ENCODE data around the gene SOWAHC.

Gene SOWAHC

DNA sequence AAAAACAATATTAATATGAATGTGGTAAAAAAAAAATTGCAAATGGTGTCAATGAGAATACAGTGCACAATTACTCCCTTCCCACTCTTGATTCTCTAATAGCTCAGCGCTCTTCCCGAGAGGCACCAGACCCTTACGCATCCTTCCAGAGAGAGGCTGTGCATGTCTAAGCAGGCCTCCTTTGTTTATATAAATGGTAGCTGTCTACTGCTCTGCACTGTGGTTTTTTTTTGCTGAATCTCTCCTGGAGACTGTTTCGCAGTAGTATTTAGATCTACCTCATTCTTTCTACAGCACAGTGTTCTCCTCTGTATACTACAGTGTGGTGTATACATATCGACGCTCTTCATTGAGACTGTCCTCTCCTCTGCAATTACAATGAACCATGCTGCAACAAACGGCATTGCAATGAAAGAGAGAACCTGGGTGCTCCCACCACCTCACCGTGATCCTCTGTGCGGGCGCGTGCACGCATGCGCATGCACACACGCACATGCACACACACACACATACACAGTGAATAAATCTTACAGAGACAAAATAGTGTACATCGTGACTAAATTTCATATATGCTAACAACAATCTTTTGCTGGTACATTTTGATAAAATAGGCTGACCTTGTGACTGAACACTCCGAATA, 19.8 kb upstream of the SOWAHC start:
- Histone ChIP-seq H3K27me3 (ENCODE audit: low read length) (no peaks in the 10 kb centered on the region), H3K9me2 (replicated peaks; ENCODE audit: insufficient read depth, low read length) (no peaks in the 10 kb centered on the region), H3K9ac (ENCODE audit: low read length) (no peak overlapping the region), H3K27ac (ENCODE audit: low read depth, low read length) (no peak overlapping the region), H3K79me2 (ENCODE audit: insufficient read depth, low read length) (no peaks in the 10 kb centered on the region), H3K36me3 (ENCODE audit: low read length) (no peaks in the 10 kb centered on the region), H4K20me1 (ENCODE audit: low read depth, low read length) (no peaks in the 10 kb centered on the region), H3F3A (ENCODE audit: insufficient read depth) (no peaks in the 10 kb centered on the region), H2AFZ (ENCODE audit: low read depth, low read length, severe bottlenecking) (no peak overlapping the region), H3K9me3 (ENCODE audit: insufficient read depth, low read length) (no peaks in the 10 kb centered on the region), H3K4me2 (ENCODE audit: low read depth, low read length, poor library complexity, severe bottlenecking) (no peak overlapping the region), H3K4me3 (ENCODE audit: insufficient read depth, low read length, poor library complexity, severe bottlenecking) (no peak overlapping the region)
- TF ChIP-seq, protein P1, sequence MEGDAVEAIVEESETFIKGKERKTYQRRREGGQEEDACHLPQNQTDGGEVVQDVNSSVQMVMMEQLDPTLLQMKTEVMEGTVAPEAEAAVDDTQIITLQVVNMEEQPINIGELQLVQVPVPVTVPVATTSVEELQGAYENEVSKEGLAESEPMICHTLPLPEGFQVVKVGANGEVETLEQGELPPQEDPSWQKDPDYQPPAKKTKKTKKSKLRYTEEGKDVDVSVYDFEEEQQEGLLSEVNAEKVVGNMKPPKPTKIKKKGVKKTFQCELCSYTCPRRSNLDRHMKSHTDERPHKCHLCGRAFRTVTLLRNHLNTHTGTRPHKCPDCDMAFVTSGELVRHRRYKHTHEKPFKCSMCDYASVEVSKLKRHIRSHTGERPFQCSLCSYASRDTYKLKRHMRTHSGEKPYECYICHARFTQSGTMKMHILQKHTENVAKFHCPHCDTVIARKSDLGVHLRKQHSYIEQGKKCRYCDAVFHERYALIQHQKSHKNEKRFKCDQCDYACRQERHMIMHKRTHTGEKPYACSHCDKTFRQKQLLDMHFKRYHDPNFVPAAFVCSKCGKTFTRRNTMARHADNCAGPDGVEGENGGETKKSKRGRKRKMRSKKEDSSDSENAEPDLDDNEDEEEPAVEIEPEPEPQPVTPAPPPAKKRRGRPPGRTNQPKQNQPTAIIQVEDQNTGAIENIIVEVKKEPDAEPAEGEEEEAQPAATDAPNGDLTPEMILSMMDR (IDR thresholded peaks at IDR 0.05; ENCODE audit: insufficient read depth, low read length, poor library complexity, severe bottlenecking), result no peak
- no peak for TF ChIP-seq EZH2phosphoT487 (conservative IDR thresholded peaks at IDR 0.05; ENCODE audit: low read length)

DNA sequence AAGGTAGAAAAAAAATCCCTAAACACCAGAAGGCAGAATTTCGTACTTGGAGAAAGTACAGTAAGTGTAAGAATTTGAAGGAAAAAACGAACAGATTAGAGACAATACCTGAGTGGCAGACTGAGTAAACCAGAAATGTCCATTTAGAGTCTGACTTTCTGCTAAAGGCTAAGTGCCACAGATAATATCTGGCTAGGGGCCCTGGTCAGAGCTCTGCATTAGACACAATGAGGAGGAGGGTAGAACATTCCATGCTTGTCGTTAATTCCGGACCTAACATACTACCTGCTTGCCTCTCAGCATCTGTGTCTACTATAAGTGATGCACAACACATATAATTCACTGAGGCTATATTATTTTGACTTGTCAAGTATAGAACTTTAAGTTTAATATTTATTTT, 18.5 kb upstream of the SOWAHC start:
- no peaks in the 10 kb centered on the region for H3K79me2 ChIP-seq (ENCODE audit: insufficient read depth, low read length)
- H3K9ac ChIP-seq (ENCODE audit: low read length), result no peak overlapping the region
- no peaks in the 10 kb centered on the region for H3K27me3 ChIP-seq (ENCODE audit: low read length)
- no peaks in the 10 kb centered on the region for H3K9me3 ChIP-seq (ENCODE audit: insufficient read depth, low read length)
- H3K4me2 ChIP-seq (ENCODE audit: low read depth, low read length, poor library complexity, severe bottlenecking), result no peak overlapping the region
- H3K4me3 ChIP-seq (ENCODE audit: insufficient read depth, low read length, poor library complexity, severe bottlenecking), result no peak overlapping the region
- no peak overlapping the region for H2AFZ ChIP-seq (ENCODE audit: low read depth, low read length, severe bottlenecking)
- H3K27ac ChIP-seq (ENCODE audit: low read depth, low read length), result no peak overlapping the region
- no peaks in the 10 kb centered on the region for H3K9me2 ChIP-seq (replicated peaks; ENCODE audit: insufficient read depth, low read length)
- no peaks in the 10 kb centered on the region for H3F3A ChIP-seq (ENCODE audit: insufficient read depth)
- H4K20me1 ChIP-seq (ENCODE audit: low read depth, low read length), result no peaks in the 10 kb centered on the region
- no peak for TF ChIP-seq EZH2phosphoT487 (conservative IDR thresholded peaks at IDR 0.05; ENCODE audit: low read length)
- TF ChIP-seq, protein P1 (IDR thresholded peaks at IDR 0.05; ENCODE audit: insufficient read depth, low read length, poor library complexity, severe bottlenecking), result no peak
- no peaks in the 10 kb centered on the region for H3K36me3 ChIP-seq (ENCODE audit: low read length)

DNA sequence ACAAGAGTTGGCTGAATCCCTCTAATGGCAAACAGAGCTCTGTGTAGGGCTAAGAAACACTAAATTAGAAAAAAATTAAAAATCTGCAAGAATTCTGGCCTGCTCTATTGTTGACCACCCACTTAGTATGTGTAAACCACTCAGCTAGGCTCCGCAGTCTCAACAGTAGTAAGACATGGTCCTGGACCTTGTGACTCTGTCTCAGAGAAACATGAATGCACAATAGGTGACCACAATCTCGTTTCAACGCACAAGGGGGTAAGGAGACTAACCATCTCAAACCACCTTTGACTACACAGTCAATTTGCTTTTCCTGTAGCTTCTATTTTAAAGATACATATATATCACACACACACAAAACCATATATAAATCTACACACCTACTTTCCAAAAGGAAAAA, 16.9 kb upstream of the SOWAHC start:
- TF ChIP-seq EZH2phosphoT487 (conservative IDR thresholded peaks at IDR 0.05; ENCODE audit: low read length), result no peak
- TF ChIP-seq, protein P1 (IDR thresholded peaks at IDR 0.05; ENCODE audit: insufficient read depth, low read length, poor library complexity, severe bottlenecking), result no peak
- Histone ChIP-seq H3K27ac (ENCODE audit: low read depth, low read length) (no peak overlapping the region), H3K27me3 (ENCODE audit: low read length) (no peaks in the 10 kb centered on the region), H3F3A (ENCODE audit: insufficient read depth) (no peaks in the 10 kb centered on the region), H3K9me2 (replicated peaks; ENCODE audit: insufficient read depth, low read length) (no peaks in the 10 kb centered on the region), H3K4me2 (ENCODE audit: low read depth, low read length, poor library complexity, severe bottlenecking) (no peak overlapping the region), H4K20me1 (ENCODE audit: low read depth, low read length) (no peaks in the 10 kb centered on the region), H3K79me2 (ENCODE audit: insufficient read depth, low read length) (no peaks in the 10 kb centered on the region), H3K36me3 (ENCODE audit: low read length) (no peaks in the 10 kb centered on the region), H3K9ac (ENCODE audit: low read length) (no peak overlapping the region), H3K9me3 (ENCODE audit: insufficient read depth, low read length) (no peaks in the 10 kb centered on the region), H2AFZ (ENCODE audit: low read depth, low read length, severe bottlenecking) (no peak overlapping the region), H3K4me3 (ENCODE audit: insufficient read depth, low read length, poor library complexity, severe bottlenecking) (no peak overlapping the region)

Data from SU-DHL-6 (cell line).